Neural progenitor cell (in vitro differentiated cells): ENCODE data around the gene ANKRD33. TPM values are rescaled to one million over a fixed set of nuclear protein-coding genes. Genes with fewer than 3 reads are reported as not detected.

Experiments
- DNase-seq: peaks from one replicate; pipeline ENCODE4 v3.0.0-alpha.2; 2016; ENCODE audit warnings: low spot score
- H2AFZ ChIP-seq: fragments of 200-600 bp; sonication (generic); replicated peaks from 2 replicates; pipeline ENCODE4 v1.6.1; 2016; ENCODE audit warnings: antibody characterized with exemption
- H3F3A ChIP-seq: fragments of 200-600 bp; sonication (generic); 2 replicates; pipeline ENCODE4 v1.6.1; 2016; ENCODE audit warnings: antibody characterized with exemption, low read depth
- H3K27ac ChIP-seq: fragments of 200-600 bp; sonication (generic); 2 replicates; pipeline ENCODE4 v1.5.1; 2016; ENCODE audit warnings: mild to moderate bottlenecking
- H3K27me3 ChIP-seq: fragments of 200-600 bp; sonication (generic); 2 replicates; pipeline ENCODE4 v1.6.1; 2016; ENCODE audit warnings: mild to moderate bottlenecking, moderate library complexity
- H3K36me3 ChIP-seq: fragments of 200-600 bp; sonication (generic); 2 replicates; pipeline ENCODE4 v1.5.1; 2016
- H3K4me1 ChIP-seq: fragments of 200-600 bp; sonication (generic); 2 replicates; pipeline ENCODE4 v1.6.1; 2016; ENCODE audit warnings: mixed run types
- H3K4me2 ChIP-seq: fragments of 200-600 bp; sonication (generic); 2 replicates; pipeline ENCODE4 v1.6.1; 2016
- H3K4me3 ChIP-seq: fragments of 200-600 bp; sonication (generic); 2 replicates; pipeline ENCODE4 v1.5.1; 2016
- H3K79me2 ChIP-seq: fragments of 200-600 bp; sonication (generic); 2 replicates; pipeline ENCODE4 v1.6.1; 2016; ENCODE audit warnings: low read depth
- H3K9ac ChIP-seq: fragments of 200-600 bp; sonication (generic); 2 replicates; pipeline ENCODE4 v1.6.1; 2016
- H3K9me3 ChIP-seq: fragments of 200-600 bp; sonication (generic); 2 replicates; pipeline ENCODE4 v1.5.1; 2016; ENCODE audit warnings: low read depth
- H4K20me1 ChIP-seq: fragments of 200-600 bp; sonication (generic); 2 replicates; pipeline ENCODE4 v1.6.1; 2016; ENCODE audit warnings: low read depth
- H3K27ac Mint-ChIP-seq: 3 replicates; pipeline ENCODE4 v1.8.0; 2021; ENCODE audit warnings: mixed read lengths
- H3K27me3 Mint-ChIP-seq: 2 replicates; pipeline ENCODE4 v1.8.0; 2022; ENCODE audit warnings: low read depth, mild to moderate bottlenecking, inconsistent platforms, moderate library complexity, mixed read lengths; ENCODE audit not compliant: insufficient read depth
- H3K36me3 Mint-ChIP-seq: 3 replicates; pipeline ENCODE4 v1.8.0; 2021; ENCODE audit warnings: mixed read lengths
- H3K4me1 Mint-ChIP-seq: 3 replicates; pipeline ENCODE4 v1.8.0; 2021; ENCODE audit warnings: mixed read lengths
- H3K4me3 Mint-ChIP-seq: 3 replicates; pipeline ENCODE4 v1.8.0; 2021; ENCODE audit warnings: mild to moderate bottlenecking, moderate library complexity, mixed read lengths
- H3K9me3 Mint-ChIP-seq: 3 replicates; pipeline ENCODE4 v1.8.0; 2020; ENCODE audit warnings: mixed read lengths
- EZH2 ChIP-seq: fragments of 200-600 bp; sonication (generic); IDR thresholded peaks from 2 replicates; pipeline ENCODE4 v1.6.1; 2017; ENCODE audit warnings: antibody characterized with exemption, mild to moderate bottlenecking, moderate library complexity
- EZH2phosphoT487 ChIP-seq: fragments of 200-600 bp; sonication (generic); IDR thresholded peaks from 2 replicates; pipeline ENCODE4 v1.6.1; 2017; ENCODE audit warnings: antibody characterized with exemption
- total RNA-seq: library from RNA; depleted of rRNA; stranded (reverse); fragments of >200 nt; gene quantifications from 2 replicates; pipeline ENCODE4 v1.2.3, GENCODE V29; 2015; ENCODE audit warnings: low replicate concordance
- TF ChIP-seq, protein P1 (sequence below): fragments of 200-600 bp; sonication (generic); IDR thresholded peaks from 2 replicates; pipeline ENCODE4 v1.5.1; 2017; ENCODE audit warnings: antibody characterized with exemption, mild to moderate bottlenecking

ANKRD33 gene
- total RNA-seq, 1 donor from 2014 or later = 0.39 TPM

DNA sequence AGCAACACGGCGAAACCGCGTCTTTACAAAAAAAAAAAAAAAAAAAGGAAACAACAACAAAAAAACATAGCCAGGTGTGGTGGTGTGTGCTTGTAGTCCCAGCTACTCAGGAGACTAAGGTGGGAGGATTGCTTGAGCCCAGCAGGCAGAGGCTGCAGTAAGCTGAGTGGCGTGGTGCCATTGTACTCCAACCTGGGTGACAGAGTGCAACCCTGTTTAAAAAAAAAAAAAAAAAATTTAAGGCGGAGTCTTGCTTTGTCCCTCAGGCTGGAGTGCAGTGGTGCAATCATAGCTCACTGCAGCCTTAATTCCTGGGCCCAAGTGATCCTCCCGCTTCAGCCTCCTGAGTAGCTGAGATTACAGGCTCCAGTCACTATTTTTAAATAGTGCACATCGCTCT lies 21.1 kb upstream of the ANKRD33 start:
- no peak for TF ChIP-seq EZH2
- TF ChIP-seq, protein P1, sequence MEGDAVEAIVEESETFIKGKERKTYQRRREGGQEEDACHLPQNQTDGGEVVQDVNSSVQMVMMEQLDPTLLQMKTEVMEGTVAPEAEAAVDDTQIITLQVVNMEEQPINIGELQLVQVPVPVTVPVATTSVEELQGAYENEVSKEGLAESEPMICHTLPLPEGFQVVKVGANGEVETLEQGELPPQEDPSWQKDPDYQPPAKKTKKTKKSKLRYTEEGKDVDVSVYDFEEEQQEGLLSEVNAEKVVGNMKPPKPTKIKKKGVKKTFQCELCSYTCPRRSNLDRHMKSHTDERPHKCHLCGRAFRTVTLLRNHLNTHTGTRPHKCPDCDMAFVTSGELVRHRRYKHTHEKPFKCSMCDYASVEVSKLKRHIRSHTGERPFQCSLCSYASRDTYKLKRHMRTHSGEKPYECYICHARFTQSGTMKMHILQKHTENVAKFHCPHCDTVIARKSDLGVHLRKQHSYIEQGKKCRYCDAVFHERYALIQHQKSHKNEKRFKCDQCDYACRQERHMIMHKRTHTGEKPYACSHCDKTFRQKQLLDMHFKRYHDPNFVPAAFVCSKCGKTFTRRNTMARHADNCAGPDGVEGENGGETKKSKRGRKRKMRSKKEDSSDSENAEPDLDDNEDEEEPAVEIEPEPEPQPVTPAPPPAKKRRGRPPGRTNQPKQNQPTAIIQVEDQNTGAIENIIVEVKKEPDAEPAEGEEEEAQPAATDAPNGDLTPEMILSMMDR = no peak
- TF ChIP-seq EZH2phosphoT487 = no peak
- Histone ChIP-seq H3K36me3 (no peaks in the 10 kb centered on the region), H3F3A (peaks cover 65% of the 10 kb centered on the region), H3K4me2 (no peak overlapping the region), H4K20me1 (peaks cover 47% of the 10 kb centered on the region), H3K4me3 (no peak overlapping the region), H3K79me2 (no peaks in the 10 kb centered on the region), H2AFZ (no peak overlapping the region), H3K4me1 (peaks cover 58% of the 10 kb centered on the region), H3K9me3 (no peaks in the 10 kb centered on the region), H3K27me3 (peaks cover 62% of the 10 kb centered on the region), H3K9ac (no peak overlapping the region), H3K27ac (no peak overlapping the region)
- no peak overlapping the region for H3K4me3 Mint-ChIP-seq
- peaks cover 44% of the 10 kb centered on the region for H3K27me3 Mint-ChIP-seq
- no peaks in the 10 kb centered on the region for H3K9me3 Mint-ChIP-seq
- H3K36me3 Mint-ChIP-seq = no peaks in the 10 kb centered on the region
- DNase-seq = no peak
- H3K4me1 Mint-ChIP-seq = peaks cover 77% of the 10 kb centered on the region
- no peak overlapping the region for H3K27ac Mint-ChIP-seq

DNA sequence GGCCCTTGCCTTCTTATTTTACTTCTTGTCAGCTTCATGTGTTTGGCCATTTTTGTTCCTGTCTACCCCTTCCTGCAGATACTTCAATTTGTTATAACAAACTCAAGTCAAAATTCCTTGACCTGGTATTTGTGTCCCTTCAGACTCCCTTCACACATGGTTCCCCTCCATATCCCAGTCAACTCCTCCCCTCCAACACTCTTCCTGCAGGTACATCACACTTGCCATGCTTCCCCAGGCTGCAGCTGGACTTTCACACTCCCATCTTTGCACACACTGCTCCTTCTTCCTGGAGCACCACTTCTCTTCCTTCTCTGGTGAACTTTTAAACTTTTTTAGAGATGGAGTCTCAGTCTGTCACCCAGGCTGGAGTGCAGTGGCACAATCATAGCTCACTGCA lies 20.5 kb upstream of the ANKRD33 start:
- TF ChIP-seq, protein P1 = no peak
- TF ChIP-seq EZH2 (no peak), EZH2phosphoT487 (no peak)
- Mint-ChIP-seq H3K4me3 (peak overlapping the region; percentile 13), H3K4me1 (peaks cover 78% of the 10 kb centered on the region), H3K27ac (no peak overlapping the region), H3K27me3 (peaks cover 42% of the 10 kb centered on the region), H3K9me3 (no peaks in the 10 kb centered on the region), H3K36me3 (no peaks in the 10 kb centered on the region)
- H3K9me3 ChIP-seq = no peaks in the 10 kb centered on the region
- no peaks in the 10 kb centered on the region for H3K79me2 ChIP-seq
- H3K27me3 ChIP-seq = peaks cover 62% of the 10 kb centered on the region
- H3K4me1 ChIP-seq = peaks cover 58% of the 10 kb centered on the region
- no peak overlapping the region for H3K4me3 ChIP-seq
- DNase-seq = no peak
- H2AFZ ChIP-seq = no peak overlapping the region
- no peaks in the 10 kb centered on the region for H3K36me3 ChIP-seq
- H3K27ac ChIP-seq = no peak overlapping the region
- peaks cover 46% of the 10 kb centered on the region for H4K20me1 ChIP-seq
- no peak overlapping the region for H3K9ac ChIP-seq
- H3K4me2 ChIP-seq = no peak overlapping the region
- peaks cover 59% of the 10 kb centered on the region for H3F3A ChIP-seq

DNA sequence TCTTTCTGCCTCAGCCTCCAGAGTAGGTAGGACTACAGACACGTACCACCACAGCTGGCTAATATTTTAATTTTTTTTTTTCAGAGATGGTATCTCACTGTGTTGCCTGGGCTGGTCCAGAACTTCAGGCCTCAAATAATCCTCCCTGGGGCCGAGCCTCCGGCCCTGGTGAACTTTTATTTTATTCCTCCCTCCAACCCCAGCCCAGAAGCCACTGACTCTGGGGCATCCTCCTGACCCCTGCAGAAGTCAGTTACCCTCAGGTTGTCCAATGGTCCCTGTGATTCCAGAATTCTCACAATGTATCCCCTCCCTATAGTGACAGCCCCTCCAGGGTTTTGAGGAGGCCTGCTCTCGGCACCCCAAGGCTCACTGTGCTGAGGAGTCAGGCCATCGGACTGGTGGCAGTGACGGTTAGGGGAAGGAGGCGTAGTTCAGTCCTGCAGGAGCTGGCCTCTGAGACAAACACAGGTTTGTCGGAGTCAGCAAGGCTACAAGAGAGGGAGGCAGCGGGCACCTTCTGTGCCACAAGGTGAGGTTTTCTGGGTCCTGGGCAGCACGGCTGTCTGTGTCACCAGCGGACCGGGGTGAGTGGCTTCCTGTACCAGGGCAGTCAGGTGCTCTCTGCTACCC lies 20.0 kb upstream of the ANKRD33 start:
- H3K4me2 ChIP-seq = no peak overlapping the region
- peaks cover 62% of the 10 kb centered on the region for H3K27me3 ChIP-seq
- peaks cover 45% of the 10 kb centered on the region for H4K20me1 ChIP-seq
- H3K79me2 ChIP-seq = no peaks in the 10 kb centered on the region
- peaks cover 78% of the 10 kb centered on the region for H3K4me1 Mint-ChIP-seq
- no peak overlapping the region for H3K9ac ChIP-seq
- H2AFZ ChIP-seq = no peak overlapping the region
- TF ChIP-seq EZH2 = no peak
- TF ChIP-seq EZH2phosphoT487 = no peak
- TF ChIP-seq, protein P1 = no peak
- peaks cover 44% of the 10 kb centered on the region for H3K27me3 Mint-ChIP-seq
- H3K4me3 Mint-ChIP-seq = peak overlapping the region; percentile 80
- peak overlapping the region; percentile 46 for H3K27ac Mint-ChIP-seq
- H3K27ac ChIP-seq = no peak overlapping the region
- no peak overlapping the region for H3K4me3 ChIP-seq
- H3F3A ChIP-seq = peaks cover 56% of the 10 kb centered on the region
- H3K9me3 Mint-ChIP-seq = no peaks in the 10 kb centered on the region
- no peaks in the 10 kb centered on the region for H3K36me3 Mint-ChIP-seq
- peaks cover 53% of the 10 kb centered on the region for H3K4me1 ChIP-seq
- no peak for DNase-seq
- no peaks in the 10 kb centered on the region for H3K36me3 ChIP-seq
- H3K9me3 ChIP-seq = no peaks in the 10 kb centered on the region
